GM18519 (cell line): ENCODE results near the gene SGMS1.
"Not testable (repeated sequence)": the region's sequence is repeated elsewhere in the genome, so short reads cannot be mapped to it uniquely, and the experiment has no call there.

Experiments used
- ATAC-seq: cut with Tn5 transposase; IDR thresholded peaks from one replicate; pipeline ENCODE4 v1.9.1; 2021; ENCODE audit warnings: mild to moderate bottlenecking, moderate library complexity; ENCODE audit not compliant: unreplicated experiment, low FRiP score

Gene SGMS1

GRCh38 chr10:50623663-50624412, at the start of gene SGMS1:
TSS of gene SGMS1 (minus strand) at chr10:50623956. CDS start at chr10:50344114, 279,842 bp downstream.
- ATAC-seq, result peak; percentile 9

DNA sequence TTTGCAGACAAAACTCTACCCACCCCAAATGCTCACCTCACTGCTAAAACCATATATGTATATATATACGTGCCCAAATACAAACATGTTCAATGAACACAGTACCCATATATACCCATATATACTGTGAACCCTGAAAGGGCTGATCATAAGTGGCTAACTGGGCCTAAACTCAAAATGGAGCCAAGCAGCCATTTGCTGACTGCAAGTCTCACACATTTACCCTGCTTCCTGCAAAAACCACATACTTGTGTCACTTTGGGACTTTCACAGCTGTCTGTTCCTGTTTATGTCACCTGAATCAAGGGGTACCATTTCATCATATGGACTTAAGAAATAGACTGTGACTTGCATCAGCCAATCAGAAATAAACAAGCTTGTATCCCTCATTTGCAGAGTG, 48.4 kb upstream of the SGMS1 start:
- ATAC-seq, result not testable (repeated sequence)

GRCh38 chr10:50671645-50672044, 47.9 kb upstream of the SGMS1 start:
- not testable (repeated sequence) for ATAC-seq

- not testable (repeated sequence) for ATAC-seq
Measured at GRCh38 chr10:50669957-50670356, 46.2 kb upstream of the SGMS1 start.

DNA sequence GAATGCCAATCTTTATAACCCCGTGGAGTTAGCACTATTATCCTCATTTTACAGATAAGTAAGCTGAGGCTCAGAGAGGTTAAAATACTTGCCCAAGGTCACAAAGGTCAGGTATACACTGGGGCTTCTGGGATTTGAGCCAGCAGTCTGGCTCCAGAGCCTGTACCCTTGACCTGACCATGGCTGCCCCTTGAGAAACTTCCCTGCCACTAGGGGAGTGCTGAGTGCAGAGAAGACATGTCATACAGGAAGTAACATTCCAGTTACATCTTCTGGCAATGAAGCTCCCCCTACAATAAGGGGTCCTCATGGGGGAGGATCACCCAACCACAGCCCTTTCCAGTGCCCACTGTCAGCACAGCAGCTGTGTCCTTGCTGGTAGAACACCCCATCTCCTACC, 43.6 kb upstream of the SGMS1 start:
- ATAC-seq, result not testable (repeated sequence)

DNA sequence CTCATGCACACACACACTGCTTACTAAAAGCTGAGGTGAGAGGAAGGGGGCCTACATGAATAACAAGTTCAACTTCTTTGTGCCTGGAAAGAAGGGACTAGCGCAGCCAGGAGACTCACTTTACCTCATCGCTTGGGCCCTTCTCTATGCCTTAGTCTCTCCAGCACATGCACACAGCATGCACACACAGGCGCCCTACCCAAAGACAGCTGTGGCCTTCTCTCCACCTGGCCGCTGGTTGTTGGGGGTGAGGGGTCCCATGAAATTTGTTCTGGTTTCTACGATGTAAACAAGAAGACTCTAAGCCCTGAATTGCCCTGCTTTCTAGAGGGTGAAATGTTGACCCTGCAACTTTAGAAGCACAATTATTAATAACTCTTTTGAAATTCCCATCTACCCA, 38.7 kb upstream of the SGMS1 start:
- not testable (repeated sequence) for ATAC-seq

GRCh38 chr10:50661563-50661962, 37.8 kb upstream of the SGMS1 start:
- ATAC-seq, result not testable (repeated sequence)

- peak; percentile 99 for ATAC-seq
Measured at GRCh38 chr10:50659865-50660730, 36.3 kb upstream of the SGMS1 start.

GRCh38 chr10:50659016-50659864, 35.5 kb upstream of the SGMS1 start:
- ATAC-seq, result not testable (repeated sequence)

GRCh38 chr10:50658165-50658564, 34.4 kb upstream of the SGMS1 start:
- no peak for ATAC-seq

DNA sequence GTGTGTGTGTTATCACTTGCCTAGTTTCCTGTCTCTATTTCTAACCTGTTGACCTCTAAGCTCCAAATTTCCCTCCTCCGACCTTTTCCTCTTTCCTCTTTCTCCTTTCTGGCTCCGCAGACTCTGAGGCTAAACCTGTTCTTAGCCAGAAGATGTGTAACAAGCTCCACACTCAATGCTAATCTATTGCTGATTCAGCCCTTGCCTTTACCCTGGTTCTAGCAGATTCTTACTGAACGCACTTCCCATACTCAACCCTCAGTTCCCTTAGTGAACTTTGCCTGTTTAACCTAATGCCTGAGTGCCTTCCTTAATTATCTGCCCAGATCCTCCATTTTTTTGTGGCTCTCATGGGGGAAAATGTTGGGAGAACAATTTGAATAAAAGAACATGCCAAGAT, 30.0 kb upstream of the SGMS1 start:
- ATAC-seq, result no peak

DNA sequence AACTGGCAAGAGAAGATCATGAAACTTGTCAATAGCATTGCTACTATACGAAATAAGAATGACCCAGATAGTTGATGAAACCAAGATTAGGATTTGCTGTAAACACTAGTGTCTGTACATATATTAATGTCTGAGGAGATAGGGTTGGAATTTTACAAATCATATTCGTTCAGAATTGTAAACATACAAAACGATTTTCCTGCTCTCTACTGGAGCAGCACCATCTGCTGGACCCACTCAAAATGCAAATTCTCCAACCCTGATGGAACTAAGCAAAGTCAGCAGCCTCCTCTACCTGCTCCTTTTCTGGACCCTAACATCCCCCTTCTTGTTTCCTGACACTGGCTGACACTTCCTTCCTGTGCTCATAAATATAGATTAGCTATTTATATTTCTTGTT, 29.4 kb upstream of the SGMS1 start:
- ATAC-seq, result no peak

DNA sequence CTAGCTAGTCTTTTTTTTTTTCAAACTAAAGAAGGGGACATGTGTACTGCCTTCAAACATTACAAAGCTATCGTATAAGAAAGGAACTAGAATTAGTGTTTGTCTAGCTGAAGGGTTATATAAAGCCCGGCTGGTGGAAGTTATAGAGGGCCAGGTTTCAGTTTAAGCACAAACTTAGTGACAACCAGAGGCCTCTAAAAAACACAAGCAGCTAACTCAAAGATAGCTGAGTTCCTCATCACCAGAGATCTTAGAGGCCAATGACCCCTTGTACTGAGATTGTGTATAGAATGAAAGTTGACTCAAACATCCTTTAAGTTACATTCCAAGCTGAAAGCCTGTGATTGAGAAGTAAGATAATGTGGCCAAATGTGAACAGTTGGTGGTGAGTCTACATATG, 28.1 kb upstream of the SGMS1 start:
- ATAC-seq, result no peak

GRCh38 chr10:50650481-50650880, 26.7 kb upstream of the SGMS1 start:
- ATAC-seq, result no peak

- ATAC-seq, result no peak
Measured at GRCh38 chr10:50648935-50649227, 25.1 kb upstream of the SGMS1 start.

GRCh38 chr10:50648089-50648934, 24.6 kb upstream of the SGMS1 start:
- no peak for ATAC-seq

DNA sequence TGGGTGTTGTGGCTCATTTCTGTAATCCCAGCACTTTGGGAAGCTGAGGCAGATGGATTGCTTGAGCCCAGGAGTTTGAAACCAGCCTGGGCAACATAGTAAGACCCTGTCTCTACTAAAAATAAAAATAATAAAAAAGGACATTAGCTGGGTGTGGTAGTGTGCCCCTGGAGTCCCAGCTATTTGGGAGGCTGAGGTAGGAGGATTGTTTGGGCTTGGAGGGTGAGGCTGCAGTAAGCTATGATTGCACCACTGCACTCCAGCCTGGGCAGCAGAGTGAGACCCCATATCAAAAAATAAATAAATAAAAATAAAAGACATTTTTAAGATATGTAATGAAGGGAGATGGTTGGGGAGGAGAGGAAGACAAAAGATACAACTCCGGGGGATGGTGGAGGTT, 23.6 kb upstream of the SGMS1 start:
- not testable (repeated sequence) for ATAC-seq

- no peak for ATAC-seq
Measured at GRCh38 chr10:50645236-50645635, 21.5 kb upstream of the SGMS1 start.

GRCh38 chr10:50641626-50642025, 17.9 kb upstream of the SGMS1 start:
- ATAC-seq, result no peak

- ATAC-seq, result no peak
Measured at GRCh38 chr10:50640238-50640637, 16.5 kb upstream of the SGMS1 start.
